Stomach smooth muscle (tissue), 2 donors: Measurements from ENCODE around the gene BAHCC1.

Experiments used
- H3K27ac ChIP-seq: one replicate; pipeline ENCODE4 v1.7.0; 2013; ENCODE audit warnings: mild to moderate bottlenecking, low read length, inconsistent platforms
- H3K27me3 ChIP-seq, 2 donors: one replicate each; pipeline ENCODE4 v1.7.0; 2013; ENCODE audit warnings: low read length in 2 of 2; ENCODE audit not compliant: insufficient read depth in 2 of 2, control insufficient read depth in 1 of 2
- H3K36me3 ChIP-seq, 2 donors: one replicate each; pipeline ENCODE4 v1.7.0; 2013; ENCODE audit warnings: low read length in 2 of 2; ENCODE audit not compliant: control insufficient read depth in 2 of 2, insufficient read depth in 2 of 2
- H3K4me1 ChIP-seq: one replicate; pipeline ENCODE4 v1.7.0; 2013; ENCODE audit warnings: low read length; ENCODE audit not compliant: control insufficient read depth, insufficient read depth
- H3K4me3 ChIP-seq, 2 donors: one replicate each; pipeline ENCODE4 v1.7.0; 2013; ENCODE audit warnings: low read length in 2 of 2
- H3K9ac ChIP-seq, 2 donors: one replicate each; pipeline ENCODE4 v1.7.0; 2013; ENCODE audit warnings: low read length in 2 of 2, mild to moderate bottlenecking in 1 of 2
- H3K9me3 ChIP-seq, 2 donors: one replicate each; pipeline ENCODE4 v1.7.0; 2013; ENCODE audit warnings: low read length in 2 of 2; ENCODE audit not compliant: control insufficient read depth in 2 of 2
- donor health status: healthy.
- donor health status: Pancreatic carcinoma.

BAHCC1 gene

GRCh38 chr17:81387100-81388090 lies 7.9 kb upstream of the BAHCC1 start:
- Histone ChIP-seq H3K4me1 (peaks cover 67% of the 10 kb centered on the region), H3K4me3 (peak overlapping the region; percentile 75 to 81)

DNA sequence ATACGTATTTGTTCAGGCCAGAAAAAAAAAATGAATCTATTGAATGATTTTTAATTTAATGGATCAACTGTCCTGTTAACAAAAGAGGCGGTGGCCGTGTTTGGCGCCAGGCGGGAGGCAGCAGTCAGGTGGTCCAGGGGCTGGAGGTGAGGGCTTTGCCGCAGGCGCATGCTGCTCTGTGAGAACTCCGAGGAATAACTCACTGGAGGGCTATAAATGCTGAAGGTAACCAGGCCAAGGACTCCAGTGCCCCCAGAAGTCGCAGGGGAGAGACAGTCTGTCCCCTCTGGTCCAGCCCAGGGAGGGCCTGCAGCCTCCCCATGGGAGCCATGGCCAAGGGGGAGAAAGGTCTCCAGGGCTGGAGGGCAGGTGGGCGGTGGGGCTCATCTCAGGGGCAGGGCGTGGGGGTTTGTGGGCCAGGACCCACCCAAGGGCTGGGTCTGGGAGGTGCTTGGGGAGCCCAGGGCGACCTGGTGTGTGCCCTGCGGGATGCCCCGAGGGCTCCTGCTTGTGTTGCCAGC lies 7.1 kb upstream of the BAHCC1 start:
- H3K4me1 ChIP-seq = peaks cover 73% of the 10 kb centered on the region
- peak overlapping the region; percentile 87 to 88 for H3K9ac ChIP-seq
- no peaks in the 10 kb centered on the region for H3K9me3 ChIP-seq
- H3K4me3 ChIP-seq = peak overlapping the region; percentile 75 to 81
- no peaks in the 10 kb centered on the region for H3K36me3 ChIP-seq
- H3K27ac ChIP-seq = peak overlapping the region; percentile 98
- no peaks in the 10 kb centered on the region for H3K27me3 ChIP-seq

More at GRCh38 chr17:81387100-81388090, 7.9 kb upstream of the BAHCC1 start:
- H3K27me3 ChIP-seq = no peaks in the 10 kb centered on the region
- H3K36me3 ChIP-seq = no peaks in the 10 kb centered on the region
- H3K9me3 ChIP-seq = no peaks in the 10 kb centered on the region
- peak overlapping the region; percentile 98 for H3K27ac ChIP-seq
- H3K9ac ChIP-seq = peak overlapping the region; percentile 87 to 88

- Histone ChIP-seq H3K27me3 (no peaks in the 10 kb centered on the region), H3K9me3 (no peaks in the 10 kb centered on the region), H3K4me1 (peaks cover 74% of the 10 kb centered on the region), H3K27ac (peak overlapping the region; percentile 98), H3K4me3 (peak overlapping the region in 1 of 2 donors; percentile 81), H3K36me3 (no peaks in the 10 kb centered on the region), H3K9ac (peak overlapping the region; percentile 21 to 88)
These were observed 6.5 kb upstream of the BAHCC1 start for GRCh38 chr17:81388612-81389367.

- peak overlapping the region in 1 of 2 donors; percentile 88 for H3K9ac ChIP-seq
- peak overlapping the region; percentile 98 for H3K27ac ChIP-seq
- H3K36me3 ChIP-seq = no peaks in the 10 kb centered on the region
- no peaks in the 10 kb centered on the region for H3K9me3 ChIP-seq
- peak overlapping the region in 1 of 2 donors; percentile 15 for H3K4me3 ChIP-seq
- H3K27me3 ChIP-seq = no peaks in the 10 kb centered on the region
- peaks cover 80% of the 10 kb centered on the region for H3K4me1 ChIP-seq
These were observed 5.7 kb upstream of the BAHCC1 start for GRCh38 chr17:81389585-81389984.

DNA sequence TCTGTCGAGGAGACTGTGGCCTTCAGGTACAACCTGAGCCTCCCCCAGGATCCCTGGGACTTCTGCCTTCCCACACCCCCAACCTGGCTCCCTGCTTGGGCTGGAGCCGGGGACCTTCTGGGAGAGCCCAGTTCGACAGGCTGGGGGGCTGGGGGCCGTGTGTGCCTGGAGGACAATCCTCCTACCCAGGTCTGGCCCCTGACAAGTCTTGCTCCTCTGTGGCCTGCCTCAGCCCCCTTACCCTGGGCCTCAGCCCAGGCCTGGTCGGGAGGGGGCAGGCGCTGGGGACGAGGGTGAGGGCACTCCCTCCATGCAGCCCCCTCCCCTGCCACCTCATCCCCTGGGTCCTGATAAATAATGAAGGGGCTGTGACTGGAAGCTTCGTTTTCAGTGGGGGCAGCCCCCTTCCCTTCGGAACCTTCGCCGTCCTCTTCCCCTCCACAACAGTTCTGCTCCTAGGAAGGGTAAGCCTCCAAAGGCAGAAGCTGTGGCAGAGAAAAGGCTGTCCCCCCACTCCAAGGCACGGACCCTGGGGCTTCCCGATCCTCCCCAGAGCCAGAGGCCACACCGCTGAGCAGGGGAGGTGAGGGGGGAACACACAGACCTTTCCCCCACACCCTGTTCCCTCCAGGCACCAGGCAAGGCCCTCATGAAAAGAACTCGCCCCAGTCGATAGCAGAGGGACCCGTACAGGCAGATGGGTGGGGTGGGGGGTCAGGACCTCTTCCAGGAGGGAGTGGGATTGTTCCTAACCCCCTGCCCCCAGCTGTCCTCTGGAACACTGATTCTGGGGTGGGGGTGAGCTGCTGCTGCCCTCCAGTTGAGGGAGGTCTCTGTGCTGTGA lies 5.0 kb upstream of the BAHCC1 start:
- H3K36me3 ChIP-seq = no peaks in the 10 kb centered on the region
- H3K27ac ChIP-seq = peak overlapping the region; percentile 98
- peak overlapping the region in 1 of 2 donors; percentile 15 for H3K4me3 ChIP-seq
- H3K4me1 ChIP-seq = peaks cover 84% of the 10 kb centered on the region
- H3K9me3 ChIP-seq = no peaks in the 10 kb centered on the region
- H3K27me3 ChIP-seq = no peaks in the 10 kb centered on the region
- no peak overlapping the region for H3K9ac ChIP-seq

DNA sequence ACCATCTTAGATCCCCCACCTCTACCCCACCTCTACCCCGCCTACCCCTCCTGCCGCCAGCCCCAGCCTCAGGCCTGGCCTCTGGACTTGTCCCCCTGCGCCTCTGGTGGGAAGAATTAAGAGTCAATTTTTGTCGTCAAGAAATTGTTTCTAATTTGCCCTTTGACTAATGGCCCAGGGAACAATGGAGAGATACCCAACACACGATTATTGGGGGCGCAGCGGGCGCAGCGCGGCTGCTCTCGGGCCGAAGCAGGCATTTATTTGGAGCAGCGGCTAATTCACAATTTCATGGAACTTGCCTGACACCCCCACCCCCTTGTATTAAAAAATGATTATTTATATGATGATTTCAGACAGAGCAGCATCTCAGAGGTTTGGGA lies 4.4 kb upstream of the BAHCC1 start:
- Histone ChIP-seq H3K4me1 (peaks cover 78% of the 10 kb centered on the region), H3K9me3 (no peaks in the 10 kb centered on the region), H3K27me3 (no peaks in the 10 kb centered on the region), H3K27ac (peak overlapping the region; percentile 98), H3K9ac (no peak overlapping the region), H3K36me3 (no peaks in the 10 kb centered on the region), H3K4me3 (no peak overlapping the region)

GRCh38 chr17:81391293-81391935 lies 3.8 kb upstream of the BAHCC1 start:
- H3K36me3 ChIP-seq = no peaks in the 10 kb centered on the region
- peak overlapping the region; percentile 98 for H3K27ac ChIP-seq
- H3K9me3 ChIP-seq = no peaks in the 10 kb centered on the region
- H3K4me3 ChIP-seq = peak overlapping the region; percentile 67 to 84
- H3K9ac ChIP-seq = peak overlapping the region; percentile 58 to 88
- no peaks in the 10 kb centered on the region for H3K27me3 ChIP-seq
- peaks cover 73% of the 10 kb centered on the region for H3K4me1 ChIP-seq

- Histone ChIP-seq H3K36me3 (no peaks in the 10 kb centered on the region), H3K9me3 (no peaks in the 10 kb centered on the region), H3K9ac (peak overlapping the region; percentile 84 to 88), H3K4me3 (peak overlapping the region; percentile 67 to 84), H3K4me1 (peaks cover 69% of the 10 kb centered on the region), H3K27ac (peak overlapping the region; percentile 98), H3K27me3 (no peaks in the 10 kb centered on the region)
These were observed 3.0 kb upstream of the BAHCC1 start for GRCh38 chr17:81391936-81392908.
